Lower leg skin (tissue), 3 donors: ENCODE results near the gene MMRN2.
"Not testable (repeated sequence)": the region's sequence is repeated elsewhere in the genome, so short reads cannot be mapped to it uniquely, and the experiment has no call there.

Experiments used
- CTCF ChIP-seq, 3 donors: fragments of 450-650 bp; IDR thresholded peaks; one replicate each; pipeline ENCODE4 v1.5.1; 2016; ENCODE audit warnings: antibody characterized with exemption in 3 of 3, mild to moderate bottlenecking in 3 of 3, moderate library complexity in 2 of 3
- POLR2A ChIP-seq, 2 donors: fragments of 450-650 bp; IDR thresholded peaks; one replicate each; pipeline ENCODE4 v1.6.1; 2016 to 2017; ENCODE audit warnings: antibody characterized with exemption in 2 of 2, mild to moderate bottlenecking in 1 of 2, moderate library complexity in 1 of 2

DNA sequence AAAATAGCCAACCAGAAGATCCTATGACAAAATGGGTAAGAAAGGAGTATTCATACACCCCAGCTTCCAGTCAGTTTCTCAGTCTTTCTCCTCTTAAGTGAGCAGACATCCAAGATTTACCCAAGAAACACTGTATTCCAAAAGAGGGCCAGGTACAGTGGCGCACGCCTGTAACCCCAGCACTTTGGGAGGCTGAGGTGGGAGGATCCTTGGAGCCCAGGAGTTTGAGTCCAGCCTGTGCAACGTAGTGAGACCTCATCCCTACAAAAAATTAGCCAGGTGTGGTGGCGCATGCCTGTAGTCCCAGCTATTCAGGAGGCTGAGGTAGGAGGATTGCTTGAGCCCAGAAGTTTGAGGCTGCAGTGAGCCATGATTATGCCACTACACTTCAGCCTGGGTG is 9.6 kb downstream of the MMRN2 start:
- TF ChIP-seq CTCF, POLR2A (IDR thresholded peaks at IDR 0.05): not testable (repeated sequence)
